CD4-positive, alpha-beta T cell treated with Interleukin-17A for 1 hour (primary cell): ENCODE data around the gene ADIRF.
A peak's percentile ranks its signal among the peaks of the same experiment; 100 is the strongest.
"Not testable (repeated sequence)": the region's sequence is repeated elsewhere in the genome, so short reads cannot be mapped to it uniquely, and the experiment has no call there.

Source experiments
- DNase-seq: peaks from one replicate; pipeline ENCODE4 v3.0.0-alpha.2; 2020

Gene ADIRF

GRCh38 chr10:86946213-86947155 is 21.8 kb upstream of the ADIRF start:
- no peak for DNase-seq

- DNase-seq: not testable (repeated sequence)
Measured at GRCh38 chr10:86947806-86948205, 20.5 kb upstream of the ADIRF start.

- DNase-seq: peak; percentile 24
Measured at GRCh38 chr10:86950349-86950748, 17.9 kb upstream of the ADIRF start.

GRCh38 chr10:86951184-86951761 is 17.0 kb upstream of the ADIRF start:
- DNase-seq: no peak

GRCh38 chr10:86952106-86952505 is 16.2 kb upstream of the ADIRF start:
- DNase-seq: no peak

- DNase-seq: not testable (repeated sequence)
Measured at GRCh38 chr10:86952697-86953096, 15.6 kb upstream of the ADIRF start.

- no peak for DNase-seq
Measured at GRCh38 chr10:86953747-86954680, 14.3 kb upstream of the ADIRF start.

- no peak for DNase-seq
Measured at GRCh38 chr10:86954681-86955500, 13.4 kb upstream of the ADIRF start.

GRCh38 chr10:86955501-86956194 is 12.6 kb upstream of the ADIRF start:
- no peak for DNase-seq

GRCh38 chr10:86956195-86956847 is 12.0 kb upstream of the ADIRF start:
- no peak for DNase-seq

GRCh38 chr10:86956848-86957448 is 11.3 kb upstream of the ADIRF start:
- no peak for DNase-seq

GRCh38 chr10:86957471-86958115 is 10.7 kb upstream of the ADIRF start, which contains the start of gene MMRN2:
Gene MMRN2, minus strand, starts transcription at chr10:86957615. Its CDS starts 74 bp downstream, at chr10:86957541.
- DNase-seq: no peak

- DNase-seq: no peak
Measured at GRCh38 chr10:86958116-86958900, 10.0 kb upstream of the ADIRF start, which contains the start of gene SNCG. Gene SNCG, plus strand, starts transcription at chr10:86958599. Its CDS starts 99 bp downstream, at chr10:86958698.

GRCh38 chr10:86958901-86959736 is 9.2 kb upstream of the ADIRF start:
- no peak for DNase-seq

- no peak for DNase-seq
Measured at GRCh38 chr10:86959737-86960002, 8.6 kb upstream of the ADIRF start.

- peak; percentile 65 for DNase-seq
Measured at GRCh38 chr10:86960003-86960862, 8.0 kb upstream of the ADIRF start.

- DNase-seq: no peak
Measured at GRCh38 chr10:86960863-86961434, 7.3 kb upstream of the ADIRF start.
